Naive thymus-derived CD4-positive, alpha-beta T cell (primary cell): ENCODE results near the gene ETV6. TPM values are rescaled to one million over a fixed set of nuclear protein-coding genes. Genes with fewer than 3 reads are reported as not detected.

ENCODE experiments used
- ATAC-seq: fragments of 150-1000 bp; cut with Tn5 transposase; 2 replicates; pipeline ENCODE4 v1.10.0; 2021; ENCODE audit warnings: mild to moderate bottlenecking, moderate library complexity
- CTCF ChIA-PET: fragments of 350-600 bp; sonication (Branson Sonifier 250); formaldehyde crosslinking; loops from one replicate; lab custom pipeline; 2021; ENCODE audit warnings: antibody characterized with exemption; lab: Charles Lee
- POLR2A ChIA-PET: fragments of 350-600 bp; sonication (Branson Sonifier 250); formaldehyde crosslinking; loops from one replicate; lab custom pipeline; 2021; ENCODE audit warnings: antibody characterized with exemption, inconsistent platforms; lab: Charles Lee
- DNase-seq, 9 donors: peaks; one replicate each; pipeline versions ENCODE4 v3.0.0 to v3.0.0-alpha.2; 2020 to 2022; ENCODE audit warnings: mixed read lengths in 1 of 9
- H3K27ac ChIP-seq: one replicate; pipeline ENCODE4 v1.7.0; 2013; ENCODE audit warnings: mild to moderate bottlenecking, low read depth, low read length, moderate library complexity
- H3K27me3 ChIP-seq, 2 donors: one replicate each; pipeline ENCODE4 v1.7.0; 2013; ENCODE audit warnings: low read length in 2 of 2, mild to moderate bottlenecking in 2 of 2, moderate library complexity in 2 of 2; ENCODE audit not compliant: control insufficient read depth in 2 of 2, insufficient read depth in 2 of 2
- H3K36me3 ChIP-seq, 3 experiments: 1 replicate in 2 of 3; 2 replicates in 1 of 3; pipeline ENCODE4 v1.7.0; 2013; ENCODE audit warnings: low read length in 3 of 3, mild to moderate bottlenecking in 3 of 3, moderate library complexity in 1 of 3; ENCODE audit not compliant: insufficient read depth in 3 of 3, control insufficient read depth in 2 of 3
- H3K4me1 ChIP-seq, 2 donors: one replicate each; pipeline ENCODE4 v1.7.0; 2013; ENCODE audit warnings: low read length in 2 of 2, mild to moderate bottlenecking in 2 of 2, moderate library complexity in 1 of 2; ENCODE audit not compliant: control insufficient read depth in 2 of 2, insufficient read depth in 2 of 2
- H3K4me3 ChIP-seq: 2 replicates; pipeline ENCODE4 v1.7.0; 2013; ENCODE audit warnings: mild to moderate bottlenecking, low read length
- H3K9me3 ChIP-seq, 3 experiments: 1 replicate in 2 of 3; 2 replicates in 1 of 3; pipeline ENCODE4 v1.7.0; 2013; ENCODE audit warnings: low read length in 3 of 3; ENCODE audit not compliant: control insufficient read depth in 2 of 3
- H3K27ac Mint-ChIP-seq, 9 donors: one replicate each; pipeline ENCODE4 v1.8.0; 2020 to 2022; ENCODE audit warnings: mixed read lengths in 9 of 9, mild to moderate bottlenecking in 8 of 9, moderate library complexity in 5 of 9, inconsistent platforms in 2 of 9
- H3K27me3 Mint-ChIP-seq, 5 donors: one replicate each; pipeline ENCODE4 v1.8.0; 2021 to 2022; ENCODE audit warnings: mixed read lengths in 5 of 5, mild to moderate bottlenecking in 1 of 5
- H3K36me3 Mint-ChIP-seq, 5 donors: one replicate each; pipeline ENCODE4 v1.8.0; 2020 to 2022; ENCODE audit warnings: mixed read lengths in 5 of 5, mild to moderate bottlenecking in 3 of 5, inconsistent platforms in 1 of 5
- H3K4me1 Mint-ChIP-seq, 7 donors: one replicate each; pipeline ENCODE4 v1.8.0; 2020 to 2022; ENCODE audit warnings: mixed read lengths in 7 of 7, mild to moderate bottlenecking in 3 of 7, inconsistent platforms in 1 of 7
- H3K4me3 Mint-ChIP-seq, 10 donors: one replicate each; pipeline ENCODE4 v1.8.0; 2020 to 2022; ENCODE audit warnings: mild to moderate bottlenecking in 10 of 10, mixed read lengths in 10 of 10, moderate library complexity in 6 of 10, inconsistent platforms in 2 of 10
- H3K9me3 Mint-ChIP-seq, 11 donors: one replicate each; pipeline ENCODE4 v1.8.0; 2020 to 2022; ENCODE audit warnings: mixed read lengths in 11 of 11, mild to moderate bottlenecking in 4 of 11, inconsistent platforms in 1 of 11, moderate library complexity in 1 of 11
- intact Hi-C, 2 donors: fragments of 100-400 bp; cut with micrococcal nuclease; formaldehyde crosslinking; loops; one replicate each; pipeline ENCODE4 v1.15.1; 2023
- polyA plus RNA-seq, 2 donors: library from polyadenylated mRNA; unstranded; fragments of 300-500 nt; fragmentation: Illumina TruSeq; gene quantifications; one replicate each; pipeline ENCODE4 v1.2.3, GENCODE V29; 2021
- total RNA-seq, 6 experiments: library from RNA in 5 of 6; stranded (reverse) in 5 of 6; gene quantifications; 1 replicate in 5 of 6; 2 replicates in 1 of 6; pipeline ENCODE4 v1.2.3 and lab custom pipeline; 2021 to 2026

Gene ETV6
- total and polyA plus RNA-seq, 7 experiments from 2014 or later = 2.2 to 70.3 (median 25.3) TPM

- ATAC-seq = no peak
- peaks cover 0 to 38% (median 4%) of the 10 kb centered on the region in 5 donors for H3K36me3 Mint-ChIP-seq
- H3K9me3 Mint-ChIP-seq = no peaks in the 10 kb centered on the region
- Histone ChIP-seq H3K27me3 (no peaks in the 10 kb centered on the region), H3K27ac (no peak overlapping the region), H3K4me3 (no peak overlapping the region), H3K9me3 (no peaks in the 10 kb centered on the region), H3K36me3 (peaks cover 0 to 3% (median 0%) of the 10 kb centered on the region in 3 experiments), H3K4me1 (peaks cover 16 to 32% of the 10 kb centered on the region in 2 donors)
- no peak for DNase-seq
- peak overlapping the region in 6 of 9 donors; percentile 7 to 72 (median 24) for H3K27ac Mint-ChIP-seq
- ChIA-PET CTCF (interaction anchor here (1.5 kb wide), 1 partner anchor 12 kb away, joined by 4 read pairs; no protein-coding TSS in a partner anchor), POLR2A (interaction anchor here (0.6 kb wide), 1 partner anchor 257 kb away, joined by 5 read pairs; no protein-coding TSS in a partner anchor)
- H3K4me3 Mint-ChIP-seq = no peak overlapping the region
- intact Hi-C loops = no loop called here
- H3K27me3 Mint-ChIP-seq = no peaks in the 10 kb centered on the region
- H3K4me1 Mint-ChIP-seq = peaks cover 50 to 84% (median 68%) of the 10 kb centered on the region in 7 donors
Measured at GRCh38 chr12:11762723-11763326, 113.4 kb downstream of the ETV6 start.

GRCh38 chr12:11763760-11764520 lies 114.5 kb downstream of the ETV6 start:
- Histone ChIP-seq H3K4me1 (peaks cover 16 to 26% of the 10 kb centered on the region in 2 donors), H3K9me3 (no peaks in the 10 kb centered on the region), H3K27me3 (no peaks in the 10 kb centered on the region), H3K27ac (no peak overlapping the region), H3K4me3 (no peak overlapping the region), H3K36me3 (peaks cover 0 to 3% (median 0%) of the 10 kb centered on the region in 3 experiments)
- Mint-ChIP-seq H3K36me3 (peaks cover 0 to 39% (median 0%) of the 10 kb centered on the region in 5 donors), H3K9me3 (no peaks in the 10 kb centered on the region), H3K27me3 (no peaks in the 10 kb centered on the region), H3K4me3 (no peak overlapping the region), H3K4me1 (peaks cover 47 to 86% (median 68%) of the 10 kb centered on the region in 7 donors), H3K27ac (peak overlapping the region in 4 of 9 donors; percentile 22 to 87 (median 60))
- CTCF ChIA-PET = interaction anchor here (0.7 to 1.5 kb wide), 2 partner anchors 11 to 567 kb away, joined by 3 to 4 read pairs; no protein-coding TSS in a partner anchor
- DNase-seq (no peak), ATAC-seq (no peak)
- POLR2A ChIA-PET = interaction anchor here (0.6 kb wide), 1 partner anchor 256 kb away, joined by 5 read pairs; no protein-coding TSS in a partner anchor
- intact Hi-C loops = no loop called here

- Mint-ChIP-seq H3K9me3 (no peaks in the 10 kb centered on the region), H3K4me3 (peak overlapping the region in 2 of 10 donors; percentile 1 to 93)
Measured at GRCh38 chr12:11764837-11765236, 115.4 kb downstream of the ETV6 start.

GRCh38 chr12:11765421-11765816 lies 115.9 kb downstream of the ETV6 start:
- Histone ChIP-seq H3K36me3 (no peaks in the 10 kb centered on the region), H3K27ac (peak overlapping the region; percentile 18), H3K4me1 (peaks cover 24 to 33% of the 10 kb centered on the region in 2 donors), H3K27me3 (no peaks in the 10 kb centered on the region), H3K4me3 (no peak overlapping the region), H3K9me3 (no peaks in the 10 kb centered on the region)
- POLR2A ChIA-PET = interaction anchor here (0.6 to 0.7 kb wide), 2 partner anchors 8 to 748 kb away, joined by 3 read pairs; no protein-coding TSS in a partner anchor
- no peak for DNase-seq
- Mint-ChIP-seq H3K36me3 (peaks cover 0 to 40% (median 0%) of the 10 kb centered on the region in 5 donors), H3K4me1 (peaks cover 56 to 95% (median 77%) of the 10 kb centered on the region in 7 donors), H3K4me3 (peak overlapping the region; percentile 31 to 93 (median 70)), H3K9me3 (no peaks in the 10 kb centered on the region), H3K27me3 (no peaks in the 10 kb centered on the region), H3K27ac (peak overlapping the region in 8 of 9 donors; percentile 30 to 87 (median 77))
- CTCF ChIA-PET = interaction anchor here (0.9 kb wide), 1 partner anchor 40 kb away, joined by 3 read pairs; no protein-coding TSS in a partner anchor
- no peak for ATAC-seq
- intact Hi-C loops = loop anchor here (1.0 to 5.0 kb wide), 5 partner anchors 33 to 267 kb away; partner anchors contain the start of gene ETV6 (in 1 of the 2)

More at GRCh38 chr12:11764837-11765236, 115.4 kb downstream of the ETV6 start:
- Mint-ChIP-seq H3K27ac (peak overlapping the region in 7 of 9 donors; percentile 20 to 87 (median 80)), H3K4me1 (peaks cover 53 to 94% (median 76%) of the 10 kb centered on the region in 7 donors), H3K36me3 (peaks cover 0 to 40% (median 0%) of the 10 kb centered on the region in 5 donors), H3K27me3 (no peaks in the 10 kb centered on the region)
- H3K27me3 ChIP-seq = no peaks in the 10 kb centered on the region
- POLR2A ChIA-PET = no interaction called here
- peaks cover 18 to 27% of the 10 kb centered on the region in 2 donors for H3K4me1 ChIP-seq
- intact Hi-C loops = loop anchor here (1.0 to 5.0 kb wide), 5 partner anchors 33 to 267 kb away; partner anchors contain the start of gene ETV6 (in 1 of the 2)
- no peak overlapping the region for H3K4me3 ChIP-seq
- peaks cover 0 to 3% (median 0%) of the 10 kb centered on the region in 3 experiments for H3K36me3 ChIP-seq
- CTCF ChIA-PET = interaction anchor here (0.9 kb wide), 1 partner anchor 40 kb away, joined by 3 read pairs; no protein-coding TSS in a partner anchor
- H3K27ac ChIP-seq = no peak overlapping the region
- ATAC-seq (no peak), DNase-seq (no peak)
- H3K9me3 ChIP-seq = no peaks in the 10 kb centered on the region

- intact Hi-C loops = loop anchor here (1.0 to 5.0 kb wide), 6 partner anchors 34 to 266 kb away; partner anchors contain the start of gene ETV6 (in 1 of the 2)
- Mint-ChIP-seq H3K36me3 (peaks cover 0 to 44% (median 0%) of the 10 kb centered on the region in 5 donors), H3K9me3 (peaks cover 0 to 3% (median 0%) of the 10 kb centered on the region in 11 donors), H3K27me3 (no peaks in the 10 kb centered on the region), H3K4me3 (peak overlapping the region; percentile 51 to 93 (median 70)), H3K4me1 (peaks cover 57 to 96% (median 81%) of the 10 kb centered on the region in 7 donors), H3K27ac (peak overlapping the region; percentile 30 to 87 (median 74))
- CTCF ChIA-PET = interaction anchor here (0.8 to 1.2 kb wide), 4 partner anchors 28 to 267 kb away, joined by 3 to 4 read pairs (median 3); no protein-coding TSS in a partner anchor
- Histone ChIP-seq H3K4me3 (peak overlapping the region; percentile 12), H3K4me1 (peaks cover 24 to 33% of the 10 kb centered on the region in 2 donors), H3K27me3 (no peaks in the 10 kb centered on the region), H3K36me3 (no peaks in the 10 kb centered on the region), H3K9me3 (no peaks in the 10 kb centered on the region), H3K27ac (peak overlapping the region; percentile 36)
- DNase-seq = peak in 4 of 9 donors; percentile 13 to 69 (median 32)
- ATAC-seq = peak; percentile 77
- POLR2A ChIA-PET = interaction anchor here (0.6 to 0.7 kb wide), 2 partner anchors 9 to 747 kb away, joined by 3 read pairs; no protein-coding TSS in a partner anchor
Measured at GRCh38 chr12:11765817-11766794, 116.6 kb downstream of the ETV6 start.
